HFFc6 (cell line): ENCODE data around the gene COL23A1. TPM values are rescaled to one million over a fixed set of nuclear protein-coding genes. Genes with fewer than 3 reads are reported as not detected.

Source experiments
- DNase-seq: peaks from one replicate; pipeline ENCODE4 v3.0.0-alpha.2; 2018
- H3K27ac Mint-ChIP-seq: 2 replicates; pipeline ENCODE4 v1.8.0; 2020; ENCODE audit warnings: mild to moderate bottlenecking, mixed read lengths
- H3K27me3 Mint-ChIP-seq: 2 replicates; pipeline ENCODE4 v1.8.0; 2021; ENCODE audit warnings: mild to moderate bottlenecking, moderate library complexity, mixed read lengths; ENCODE audit not compliant: insufficient read depth
- H3K36me3 Mint-ChIP-seq: 2 replicates; pipeline ENCODE4 v1.8.0; 2021; ENCODE audit warnings: low read depth, mixed read lengths
- H3K4me1 Mint-ChIP-seq: 2 replicates; pipeline ENCODE4 v1.8.0; 2020; ENCODE audit warnings: low read depth, mixed read lengths
- H3K4me3 Mint-ChIP-seq: 2 replicates; pipeline ENCODE4 v1.8.0; 2020; ENCODE audit warnings: mild to moderate bottlenecking, moderate library complexity, mixed read lengths
- H3K9me3 Mint-ChIP-seq: 2 replicates; pipeline ENCODE4 v1.8.0; 2020; ENCODE audit warnings: mild to moderate bottlenecking, mixed read lengths
- total RNA-seq, 6 experiments: library from RNA; stranded (reverse); fragmentation: NEBNext Ultra II Directional; extraction: Animal tissue kit (Norgen Biotek cat#: 25700); gene quantifications; 2 replicates in 1 of 6; 3 replicates in 5 of 6; pipeline ENCODE4 v1.2.3, GENCODE V29; 2021
- TF ChIP-seq, protein P1 (sequence below): fragments of 200-600 bp; sonication (generic); IDR thresholded peaks from 2 replicates; pipeline ENCODE4 v1.5.0; 2021; ENCODE audit warnings: antibody characterized with exemption, mild to moderate bottlenecking

Gene COL23A1
- total RNA-seq, 6 experiments from 2014 or later = not detected

DNA sequence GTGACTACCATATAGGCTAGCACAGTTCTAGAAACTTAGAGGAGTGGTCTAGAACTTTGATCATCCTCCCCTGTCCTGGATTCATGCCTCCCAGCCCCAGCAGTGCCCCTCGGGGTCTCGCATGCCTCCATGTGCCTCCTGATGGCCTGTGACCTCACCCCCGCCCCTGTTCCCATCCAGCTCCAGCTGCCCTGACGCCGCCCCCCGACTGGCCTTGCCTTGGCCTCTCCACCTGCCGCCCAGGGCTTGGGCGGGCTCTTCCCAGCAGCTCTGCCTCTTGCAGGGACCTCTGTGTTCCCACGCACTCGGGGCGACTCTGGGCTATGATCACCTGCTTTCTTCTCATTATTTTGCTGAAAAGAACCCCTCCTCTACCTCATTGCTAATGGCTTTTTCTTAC is 242.2 kb downstream of the COL23A1 start:
- Mint-ChIP-seq H3K4me3 (no peak overlapping the region), H3K27me3 (no peaks in the 10 kb centered on the region; the same call in 1 of the 2 replicates), H3K4me1 (no peaks in the 10 kb centered on the region), H3K36me3 (peaks cover 2% of the 10 kb centered on the region; the same call in 1 of the 2 replicates), H3K27ac (no peak overlapping the region), H3K9me3 (peaks cover 50% of the 10 kb centered on the region)
- no peak for DNase-seq
- TF ChIP-seq, protein P1, sequence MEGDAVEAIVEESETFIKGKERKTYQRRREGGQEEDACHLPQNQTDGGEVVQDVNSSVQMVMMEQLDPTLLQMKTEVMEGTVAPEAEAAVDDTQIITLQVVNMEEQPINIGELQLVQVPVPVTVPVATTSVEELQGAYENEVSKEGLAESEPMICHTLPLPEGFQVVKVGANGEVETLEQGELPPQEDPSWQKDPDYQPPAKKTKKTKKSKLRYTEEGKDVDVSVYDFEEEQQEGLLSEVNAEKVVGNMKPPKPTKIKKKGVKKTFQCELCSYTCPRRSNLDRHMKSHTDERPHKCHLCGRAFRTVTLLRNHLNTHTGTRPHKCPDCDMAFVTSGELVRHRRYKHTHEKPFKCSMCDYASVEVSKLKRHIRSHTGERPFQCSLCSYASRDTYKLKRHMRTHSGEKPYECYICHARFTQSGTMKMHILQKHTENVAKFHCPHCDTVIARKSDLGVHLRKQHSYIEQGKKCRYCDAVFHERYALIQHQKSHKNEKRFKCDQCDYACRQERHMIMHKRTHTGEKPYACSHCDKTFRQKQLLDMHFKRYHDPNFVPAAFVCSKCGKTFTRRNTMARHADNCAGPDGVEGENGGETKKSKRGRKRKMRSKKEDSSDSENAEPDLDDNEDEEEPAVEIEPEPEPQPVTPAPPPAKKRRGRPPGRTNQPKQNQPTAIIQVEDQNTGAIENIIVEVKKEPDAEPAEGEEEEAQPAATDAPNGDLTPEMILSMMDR = no peak

DNA sequence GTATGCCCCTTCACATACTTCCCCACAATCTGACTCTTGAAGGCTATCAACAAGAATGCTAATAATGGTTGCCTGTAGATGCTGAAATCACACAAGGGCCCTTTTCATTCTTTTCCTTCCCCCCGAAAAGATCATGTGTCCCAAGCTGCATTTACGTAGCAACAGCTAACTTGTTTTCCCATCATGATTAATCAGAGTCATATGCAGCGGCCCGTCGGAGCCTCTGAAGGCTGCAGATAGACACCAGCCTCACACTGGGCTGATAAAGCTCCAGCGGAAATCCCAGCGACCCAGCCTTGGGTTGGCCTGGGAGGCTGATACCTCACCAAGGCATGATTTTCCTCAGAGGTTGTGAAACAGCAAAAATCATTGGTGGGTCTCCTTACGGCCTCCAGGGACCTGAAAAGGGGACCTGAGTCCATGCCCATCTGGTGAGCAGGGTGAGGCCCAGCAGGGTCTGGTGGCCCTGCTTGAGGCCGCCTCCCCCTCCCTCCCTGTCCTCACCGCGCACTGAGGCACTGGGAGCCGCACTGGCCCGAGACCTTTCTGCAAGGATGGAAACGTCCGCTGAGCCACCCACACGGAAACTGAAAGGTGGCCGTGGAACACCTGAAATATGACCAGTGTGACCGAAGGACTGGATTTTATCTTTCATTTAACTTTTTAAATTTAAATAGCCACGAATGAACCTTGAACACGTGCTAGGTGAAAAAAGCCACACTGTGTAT is 243.4 kb downstream of the COL23A1 start:
- TF ChIP-seq, protein P1 = no peak
- H3K27me3 Mint-ChIP-seq = peaks cover 2% of the 10 kb centered on the region
- no peak overlapping the region for H3K4me3 Mint-ChIP-seq
- H3K27ac Mint-ChIP-seq = no peak overlapping the region
- no peak for DNase-seq
- H3K9me3 Mint-ChIP-seq = peaks cover 44% of the 10 kb centered on the region
- H3K4me1 Mint-ChIP-seq = no peaks in the 10 kb centered on the region
- H3K36me3 Mint-ChIP-seq = peaks cover 8% of the 10 kb centered on the region; the same call in 1 of the 2 replicates

GRCh38 chr5:178343306-178343705 is 246.9 kb downstream of the COL23A1 start:
- Mint-ChIP-seq H3K36me3 (peaks cover 8% of the 10 kb centered on the region; the same call in 1 of the 2 replicates), H3K27me3 (peaks cover 6% of the 10 kb centered on the region; the same call in 1 of the 2 replicates), H3K27ac (no peak overlapping the region), H3K4me3 (no peak overlapping the region), H3K4me1 (no peaks in the 10 kb centered on the region), H3K9me3 (peaks cover 22% of the 10 kb centered on the region)
- DNase-seq = no peak
- TF ChIP-seq, protein P1 = no peak

- H3K4me1 Mint-ChIP-seq = no peaks in the 10 kb centered on the region
- H3K9me3 Mint-ChIP-seq = peaks cover 20% of the 10 kb centered on the region
- peaks cover 6% of the 10 kb centered on the region; the same call in 1 of the 2 replicates for H3K27me3 Mint-ChIP-seq
- H3K4me3 Mint-ChIP-seq = no peak overlapping the region
- H3K36me3 Mint-ChIP-seq = peaks cover 8% of the 10 kb centered on the region; the same call in 1 of the 2 replicates
- TF ChIP-seq, protein P1 = no peak
- no peak overlapping the region for H3K27ac Mint-ChIP-seq
- DNase-seq = no peak
Measured at GRCh38 chr5:178341851-178342140, 248.4 kb downstream of the COL23A1 start.

DNA sequence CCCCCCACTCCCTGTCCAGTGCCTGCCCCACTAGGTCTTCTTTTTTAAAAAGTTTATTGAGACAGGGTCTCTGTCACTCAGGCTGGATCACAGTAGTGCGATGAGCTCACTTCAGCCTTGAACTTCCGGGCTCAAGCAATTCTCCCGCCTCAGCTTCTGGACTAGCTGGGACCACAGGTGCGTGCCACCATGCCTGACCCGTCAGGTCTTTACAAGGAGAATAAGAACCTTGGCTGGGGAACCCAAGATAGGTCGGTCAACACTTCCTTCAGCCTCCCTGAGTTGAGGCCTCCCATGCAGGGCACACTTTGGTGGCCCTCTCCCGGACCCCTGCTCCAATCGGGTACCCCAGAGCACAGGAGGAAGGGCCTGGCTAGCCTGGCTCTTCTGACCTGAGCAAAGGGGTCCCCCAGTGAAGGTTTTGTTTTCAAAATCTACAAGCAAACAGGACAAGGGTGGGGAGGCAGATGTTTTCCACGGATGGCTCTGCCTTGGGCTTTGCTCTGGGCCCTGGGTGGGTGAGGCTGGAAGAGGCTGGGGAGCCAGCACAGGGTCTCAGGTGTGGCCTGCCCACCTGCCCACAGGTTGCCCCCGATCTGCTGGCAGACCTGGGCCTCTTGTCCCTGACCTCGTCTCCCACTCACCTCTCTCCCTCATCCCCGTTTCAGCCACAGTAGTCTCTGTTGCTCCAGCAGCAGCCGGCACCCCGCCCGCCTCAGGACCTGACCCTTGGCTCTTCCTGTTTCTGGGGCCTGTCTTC is 248.9 kb downstream of the COL23A1 start:
- peaks cover 8% of the 10 kb centered on the region; the same call in 1 of the 2 replicates for H3K36me3 Mint-ChIP-seq
- no peak for DNase-seq
- H3K9me3 Mint-ChIP-seq = peaks cover 21% of the 10 kb centered on the region
- no peak overlapping the region for H3K4me3 Mint-ChIP-seq
- TF ChIP-seq, protein P1 = no peak
- H3K27ac Mint-ChIP-seq = no peak overlapping the region
- H3K27me3 Mint-ChIP-seq = peaks cover 6% of the 10 kb centered on the region
- H3K4me1 Mint-ChIP-seq = no peaks in the 10 kb centered on the region
